ENCODE data around the gene SPPL3.

- no peak for TF ChIP-seq POLR2AphosphoS5 (IDR thresholded peaks at IDR 0.05; ENCODE audit: low read depth)
- TF ChIP-seq CTCF (IDR thresholded peaks at IDR 0.05; ENCODE audit: insufficient read depth, low read length) = no peak
- TF ChIP-seq GABPA (IDR thresholded peaks at IDR 0.05; ENCODE audit: low read depth) = no peak
- TF ChIP-seq REST (IDR thresholded peaks at IDR 0.05; ENCODE audit: insufficient replicate concordance, low read depth) = no peak
- TF ChIP-seq SPI1 (IDR thresholded peaks at IDR 0.05; ENCODE audit: borderline replicate concordance, low read depth) = no peak
These were observed 105.5 kb downstream of the SPPL3 start for GRCh38 chr12:120798696-120799095.

Measured in HL-60 (cell line).